ENCODE measurements around the gene BPTF. TPM values are rescaled to one million over a fixed set of nuclear protein-coding genes. Genes with fewer than 3 reads are reported as not detected.
A peak's percentile ranks its signal among the peaks of the same experiment; 100 is the strongest.
"Not testable (repeated sequence)": the region's sequence is repeated elsewhere in the genome, so short reads cannot be mapped to it uniquely, and the experiment has no call there.

BPTF gene
- polyA plus RNA-seq, 1 experiment = 46.0 TPM

DNA sequence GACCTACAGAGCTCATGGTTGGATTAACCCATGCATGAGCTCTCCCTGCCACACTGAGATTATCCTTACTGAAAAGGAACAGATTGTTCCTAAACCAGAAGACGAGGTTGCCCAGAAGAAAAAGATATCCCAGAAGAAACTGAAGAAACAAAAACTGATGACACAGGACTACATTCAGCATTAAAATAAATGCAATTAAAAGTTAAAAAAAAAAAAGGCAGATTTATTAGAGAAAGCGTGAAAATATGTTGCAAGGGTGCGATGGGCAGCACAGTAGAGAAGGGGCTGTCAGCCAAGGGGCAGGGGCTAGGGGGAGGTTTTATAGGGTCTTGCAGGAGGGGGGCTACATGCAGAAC lies 40.2 kb upstream of the BPTF start:
- ChIA-PET CTCF (no interaction called here), POLR2A (interaction anchor here (0.6 kb wide), 1 partner anchor 48 kb away, joined by 4 read pairs; no protein-coding TSS in a partner anchor)
- no peak overlapping the region for H3K4me3 ChIP-seq (ENCODE audit: low read depth, low read length)
- H3K9me3 ChIP-seq (ENCODE audit: control insufficient read depth, insufficient read depth, low read length) = no peaks in the 10 kb centered on the region; the same call in 1 of the 2 replicates
- TF ChIP-seq, protein P1, sequence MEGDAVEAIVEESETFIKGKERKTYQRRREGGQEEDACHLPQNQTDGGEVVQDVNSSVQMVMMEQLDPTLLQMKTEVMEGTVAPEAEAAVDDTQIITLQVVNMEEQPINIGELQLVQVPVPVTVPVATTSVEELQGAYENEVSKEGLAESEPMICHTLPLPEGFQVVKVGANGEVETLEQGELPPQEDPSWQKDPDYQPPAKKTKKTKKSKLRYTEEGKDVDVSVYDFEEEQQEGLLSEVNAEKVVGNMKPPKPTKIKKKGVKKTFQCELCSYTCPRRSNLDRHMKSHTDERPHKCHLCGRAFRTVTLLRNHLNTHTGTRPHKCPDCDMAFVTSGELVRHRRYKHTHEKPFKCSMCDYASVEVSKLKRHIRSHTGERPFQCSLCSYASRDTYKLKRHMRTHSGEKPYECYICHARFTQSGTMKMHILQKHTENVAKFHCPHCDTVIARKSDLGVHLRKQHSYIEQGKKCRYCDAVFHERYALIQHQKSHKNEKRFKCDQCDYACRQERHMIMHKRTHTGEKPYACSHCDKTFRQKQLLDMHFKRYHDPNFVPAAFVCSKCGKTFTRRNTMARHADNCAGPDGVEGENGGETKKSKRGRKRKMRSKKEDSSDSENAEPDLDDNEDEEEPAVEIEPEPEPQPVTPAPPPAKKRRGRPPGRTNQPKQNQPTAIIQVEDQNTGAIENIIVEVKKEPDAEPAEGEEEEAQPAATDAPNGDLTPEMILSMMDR (IDR thresholded peaks at IDR 0.05; ENCODE audit: low read depth, low read length) = no peak
- peaks cover 12% of the 10 kb centered on the region for H3K27me3 ChIP-seq (ENCODE audit: control insufficient read depth, insufficient read depth, low read length)
- no peak for DNase-seq (ENCODE audit: low read depth, low spot score)
- H3K27ac ChIP-seq (ENCODE audit: low read depth, low read length) = no peak overlapping the region

DNA sequence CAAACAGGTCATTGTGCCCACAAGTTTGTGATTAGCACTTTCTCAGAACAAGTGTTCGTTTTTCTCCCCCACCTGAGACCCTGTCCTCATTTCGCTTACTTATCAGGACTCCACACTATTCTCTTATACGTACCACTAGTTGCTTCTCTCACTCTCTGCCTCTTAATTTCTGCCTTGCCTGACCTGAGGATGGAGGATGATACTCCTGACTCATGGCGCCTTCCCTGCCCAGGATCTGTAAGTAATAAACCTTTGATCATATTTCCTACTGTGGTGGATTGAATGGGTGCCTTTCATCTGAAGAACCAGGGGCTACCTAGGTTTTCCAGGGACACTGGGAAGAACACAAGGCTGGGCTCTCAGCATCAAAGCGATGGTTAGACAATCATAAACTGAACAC lies 39.8 kb upstream of the BPTF start:
- no peak for DNase-seq (ENCODE audit: low read depth, low spot score)
- ChIA-PET POLR2A (no interaction called here), CTCF (no interaction called here)
- TF ChIP-seq, protein P1 (IDR thresholded peaks at IDR 0.05; ENCODE audit: low read depth, low read length) = no peak
- H3K4me3 ChIP-seq (ENCODE audit: low read depth, low read length) = no peak overlapping the region
- peaks cover 12% of the 10 kb centered on the region for H3K27me3 ChIP-seq (ENCODE audit: control insufficient read depth, insufficient read depth, low read length)
- no peak overlapping the region for H3K27ac ChIP-seq (ENCODE audit: low read depth, low read length)
- no peaks in the 10 kb centered on the region; the same call in 1 of the 2 replicates for H3K9me3 ChIP-seq (ENCODE audit: control insufficient read depth, insufficient read depth, low read length)

DNA sequence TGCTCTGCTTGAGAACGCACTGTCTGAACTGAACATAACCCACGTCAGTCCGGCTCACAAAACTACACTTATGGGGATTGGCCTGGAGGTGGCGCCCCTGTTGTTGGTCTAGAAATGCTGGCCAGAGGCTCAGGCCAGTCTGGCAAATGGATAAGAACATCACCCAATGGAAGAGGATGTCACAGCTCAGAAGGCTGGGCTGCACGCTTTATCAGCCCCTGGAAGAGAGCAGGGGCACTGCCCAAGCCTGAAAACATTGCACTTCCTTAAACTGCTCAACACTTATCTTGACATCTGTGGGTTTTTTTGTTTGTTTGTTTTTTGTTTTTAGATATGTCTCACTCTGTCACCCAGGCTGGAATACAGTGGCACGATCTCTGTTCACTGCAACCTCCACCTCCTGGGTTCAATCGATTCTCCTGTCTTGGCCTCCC lies 24.8 kb upstream of the BPTF start:
- ChIA-PET CTCF (interaction anchor here (0.8 to 1.6 kb wide), 6 partner anchors 9 to 127 kb away, joined by 3 to 12 read pairs (median 3); no protein-coding TSS in a partner anchor), POLR2A (no interaction called here)
- TF ChIP-seq, protein P1 (IDR thresholded peaks at IDR 0.05; ENCODE audit: low read depth, low read length) = peak; percentile 70
- no peaks in the 10 kb centered on the region for H3K9me3 ChIP-seq (ENCODE audit: control insufficient read depth, insufficient read depth, low read length)
- H3K27ac ChIP-seq (ENCODE audit: low read depth, low read length) = no peak overlapping the region
- peak; percentile 26 for DNase-seq (ENCODE audit: low read depth, low spot score)
- peaks cover 6% of the 10 kb centered on the region for H3K27me3 ChIP-seq (ENCODE audit: control insufficient read depth, insufficient read depth, low read length)
- H3K4me3 ChIP-seq (ENCODE audit: low read depth, low read length) = no peak overlapping the region

DNA sequence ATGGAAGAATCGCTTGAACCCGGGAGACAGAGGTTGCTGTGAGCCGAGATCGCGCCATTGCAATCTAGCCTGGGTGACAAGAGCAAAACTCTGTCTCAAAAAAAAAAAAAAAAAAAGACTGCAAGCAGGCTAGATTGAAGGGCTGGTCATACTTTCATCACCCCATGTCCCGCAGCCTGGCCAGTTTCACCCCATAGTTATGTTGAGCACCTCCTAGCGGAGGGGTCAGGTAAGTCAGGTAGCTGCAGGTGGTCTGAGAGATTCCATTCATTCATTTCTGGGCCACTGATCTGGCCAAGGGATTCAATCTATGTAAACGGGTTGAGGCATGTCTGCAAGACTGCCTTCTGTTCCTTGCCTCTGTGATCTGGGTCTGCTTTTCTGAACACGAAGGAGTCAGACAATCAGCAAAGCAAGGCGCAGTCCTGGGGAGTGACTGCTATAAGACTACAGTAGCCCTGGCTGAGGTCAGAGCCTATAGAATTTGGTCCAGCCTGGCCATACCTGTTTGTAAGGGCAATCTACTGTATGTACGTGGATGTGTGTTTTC lies 23.6 kb upstream of the BPTF start:
- DNase-seq (ENCODE audit: low read depth, low spot score) = no peak
- H3K27ac ChIP-seq (ENCODE audit: low read depth, low read length) = no peak overlapping the region
- H3K9me3 ChIP-seq (ENCODE audit: control insufficient read depth, insufficient read depth, low read length) = no peaks in the 10 kb centered on the region
- H3K4me3 ChIP-seq (ENCODE audit: low read depth, low read length) = no peak overlapping the region
- TF ChIP-seq, protein P1 (IDR thresholded peaks at IDR 0.05; ENCODE audit: low read depth, low read length) = no peak
- ChIA-PET POLR2A (no interaction called here), CTCF (interaction anchor here (1.8 kb wide), 1 partner anchor 23 kb away, joined by 15 read pairs; the partner anchor contains the start of gene BPTF)
- H3K27me3 ChIP-seq (ENCODE audit: control insufficient read depth, insufficient read depth, low read length) = peaks cover 6% of the 10 kb centered on the region

DNA sequence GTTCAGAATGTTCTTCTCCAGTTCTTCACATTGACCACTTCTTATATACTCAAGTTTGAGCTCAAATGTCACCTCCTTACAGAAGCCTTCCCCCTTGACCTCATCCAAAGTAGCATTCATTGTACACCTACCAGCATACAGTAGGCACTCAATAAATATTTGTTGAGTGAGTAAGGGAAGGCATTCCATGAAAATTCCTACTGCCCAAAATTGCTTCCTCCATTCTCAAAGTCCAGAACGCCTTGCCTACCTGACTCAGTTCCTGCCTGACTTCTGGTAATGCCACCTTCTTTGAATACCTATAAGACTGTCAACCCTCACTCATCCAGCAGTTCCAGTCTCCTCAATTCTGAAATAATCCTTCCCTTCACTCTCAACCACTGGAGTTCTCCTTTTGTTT lies 14.8 kb upstream of the BPTF start:
- DNase-seq (ENCODE audit: low read depth, low spot score) = no peak
- ChIA-PET POLR2A (no interaction called here), CTCF (interaction anchor here (1.1 to 2.1 kb wide), 2 partner anchors 10 to 15 kb away, joined by 4 to 12 read pairs; partner anchors contain the start of gene BPTF)
- Histone ChIP-seq H3K27ac (ENCODE audit: low read depth, low read length) (no peak overlapping the region), H3K4me3 (ENCODE audit: low read depth, low read length) (no peak overlapping the region), H3K27me3 (ENCODE audit: control insufficient read depth, insufficient read depth, low read length) (no peaks in the 10 kb centered on the region), H3K9me3 (ENCODE audit: control insufficient read depth, insufficient read depth, low read length) (no peaks in the 10 kb centered on the region)
- TF ChIP-seq, protein P1 (IDR thresholded peaks at IDR 0.05; ENCODE audit: low read depth, low read length) = no peak

DNA sequence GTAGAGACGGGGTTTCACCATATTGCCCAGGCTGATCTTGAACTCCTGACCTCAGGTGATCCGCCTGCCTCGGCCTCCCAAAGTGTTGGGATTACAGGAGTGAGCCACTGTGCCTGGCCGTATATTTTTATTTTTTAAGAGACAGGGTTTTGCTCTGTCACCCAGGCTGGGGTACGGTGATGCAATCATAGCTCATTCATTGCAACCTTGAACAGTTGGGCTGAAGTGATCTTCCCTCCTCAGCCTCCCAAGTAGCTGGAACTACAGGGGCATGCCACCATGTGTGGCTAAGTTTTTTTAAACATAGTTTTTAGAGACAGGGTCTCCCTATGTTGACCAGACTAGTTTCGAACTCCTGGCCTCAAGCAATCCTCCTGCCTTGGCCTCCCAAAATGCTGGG lies 12.9 kb upstream of the BPTF start:
- H3K27ac ChIP-seq (ENCODE audit: low read depth, low read length); H3K9me3 ChIP-seq (ENCODE audit: control insufficient read depth, insufficient read depth, low read length); H3K4me3 ChIP-seq (ENCODE audit: low read depth, low read length); POLR2A ChIA-PET; CTCF ChIA-PET; H3K27me3 ChIP-seq (ENCODE audit: control insufficient read depth, insufficient read depth, low read length); DNase-seq (ENCODE audit: low read depth, low spot score): not testable (repeated sequence)

Measured in AG04450 (cell line).